ENCODE results near the gene GABRD.

The GABRD gene

GRCh38 chr1:1990222-1990621, 28.9 kb upstream of the GABRD start:
- no peak for TF ChIP-seq CTCF (IDR thresholded peaks at IDR 0.05; ENCODE audit: control extremely low read depth, extremely low read depth, low read depth, missing control alignments)
- CTCF ChIA-PET: interaction anchor here (1.0 to 2.1 kb wide), 2 partner anchors 11 to 13 kb away, joined by 4 to 6 read pairs; no protein-coding TSS in a partner anchor
- POLR2A ChIA-PET: no interaction called here
- DNase-seq (ENCODE audit: extremely low spot score): no peak

GRCh38 chr1:1994536-1994935, 24.6 kb upstream of the GABRD start:
- ChIA-PET POLR2A (no interaction called here), CTCF (no interaction called here)
- no peak for TF ChIP-seq CTCF (IDR thresholded peaks at IDR 0.05; ENCODE audit: control extremely low read depth, extremely low read depth, low read depth, missing control alignments)
- no peak for DNase-seq (ENCODE audit: extremely low spot score)

GRCh38 chr1:1996207-1996651, 22.9 kb upstream of the GABRD start:
- POLR2A ChIA-PET: no interaction called here
- CTCF ChIA-PET: no interaction called here
- DNase-seq (ENCODE audit: extremely low spot score): no peak
- no peak for TF ChIP-seq CTCF (IDR thresholded peaks at IDR 0.05; ENCODE audit: control extremely low read depth, extremely low read depth, low read depth, missing control alignments)

- ChIA-PET CTCF (no interaction called here), POLR2A (no interaction called here)
- no peak for TF ChIP-seq CTCF (IDR thresholded peaks at IDR 0.05; ENCODE audit: control extremely low read depth, extremely low read depth, low read depth, missing control alignments)
- no peak for DNase-seq (ENCODE audit: extremely low spot score)
Observed at GRCh38 chr1:1997576-1997975, 21.6 kb upstream of the GABRD start.

GRCh38 chr1:2000432-2000831, 18.7 kb upstream of the GABRD start:
- POLR2A ChIA-PET: no interaction called here
- DNase-seq (ENCODE audit: extremely low spot score): no peak
- CTCF ChIA-PET: interaction anchor here (1.5 kb wide), 1 partner anchor 11 kb away, joined by 3 read pairs; no protein-coding TSS in a partner anchor
- no peak for TF ChIP-seq CTCF (IDR thresholded peaks at IDR 0.05; ENCODE audit: control extremely low read depth, extremely low read depth, low read depth, missing control alignments)

GRCh38 chr1:2000850-2001249, 18.3 kb upstream of the GABRD start:
- no peak for TF ChIP-seq CTCF (IDR thresholded peaks at IDR 0.05; ENCODE audit: control extremely low read depth, extremely low read depth, low read depth, missing control alignments)
- POLR2A ChIA-PET: no interaction called here
- CTCF ChIA-PET: interaction anchor here (1.3 to 1.5 kb wide), 2 partner anchors 10 kb away, joined by 3 to 6 read pairs; no protein-coding TSS in a partner anchor
- DNase-seq (ENCODE audit: extremely low spot score): no peak

All from GM10248 (cell line).